ENCODE measurements around the gene CEP170.
"Not testable (repeated sequence)": the region's sequence is repeated elsewhere in the genome, so short reads cannot be mapped to it uniquely, and the experiment has no call there.

Gene CEP170

GRCh38 chr1:243105652-243106332, 149.3 kb downstream of the CEP170 start:
- Mint-ChIP-seq H3K4me1 (peaks cover 18% of the 10 kb centered on the region), H3K27ac (peak overlapping the region; percentile 16)
- not testable (repeated sequence) for ATAC-seq, H3K36me3 Mint-ChIP-seq, H3K27me3 Mint-ChIP-seq, H3K9me3 Mint-ChIP-seq, H3K4me3 Mint-ChIP-seq

GRCh38 chr1:243105104-243105503, 150.0 kb downstream of the CEP170 start:
- H3K36me3 Mint-ChIP-seq, H3K27me3 Mint-ChIP-seq, H3K9me3 Mint-ChIP-seq, H3K4me3 Mint-ChIP-seq, ATAC-seq: not testable (repeated sequence)
- peak overlapping the region; percentile 16 for H3K27ac Mint-ChIP-seq
- H3K4me1 Mint-ChIP-seq = peaks cover 18% of the 10 kb centered on the region

- not testable (repeated sequence) for H3K4me3 Mint-ChIP-seq, H3K27me3 Mint-ChIP-seq, ATAC-seq, H3K27ac Mint-ChIP-seq, H3K9me3 Mint-ChIP-seq, H3K36me3 Mint-ChIP-seq
- H3K4me1 Mint-ChIP-seq = peaks cover 18% of the 10 kb centered on the region
Observed at GRCh38 chr1:243104452-243104851, 150.6 kb downstream of the CEP170 start.

- Mint-ChIP-seq H3K4me1 (peaks cover 18% of the 10 kb centered on the region), H3K27ac (peak overlapping the region; percentile 74), H3K4me3 (peak overlapping the region; percentile 76)
- not testable (repeated sequence) for H3K27me3 Mint-ChIP-seq, H3K9me3 Mint-ChIP-seq, H3K36me3 Mint-ChIP-seq
- ATAC-seq = peak; percentile 81
Observed at GRCh38 chr1:243101551-243102050, 153.5 kb downstream of the CEP170 start.

- H3K4me1 Mint-ChIP-seq, H3K4me3 Mint-ChIP-seq, H3K9me3 Mint-ChIP-seq, H3K36me3 Mint-ChIP-seq, ATAC-seq, H3K27ac Mint-ChIP-seq, H3K27me3 Mint-ChIP-seq: not testable (repeated sequence)
Observed at GRCh38 chr1:243087368-243087767, 167.7 kb downstream of the CEP170 start.

All from stimulated activated memory B cell treated with anti-CD40 and anti-IgM and Interleukin-4, amounts not matched to agents 10 μg/mL and 1 μg/mL and 100 μg/mL, for 72 hours (primary cell).